HG03432 (cell line): Measurements from ENCODE around the gene PAX5.

ENCODE experiments used
- ATAC-seq: cut with Tn5 transposase; IDR thresholded peaks from one replicate; pipeline ENCODE4 v1.9.1; 2021; ENCODE audit warnings: mild to moderate bottlenecking, moderate library complexity; ENCODE audit not compliant: unreplicated experiment

Gene PAX5

DNA sequence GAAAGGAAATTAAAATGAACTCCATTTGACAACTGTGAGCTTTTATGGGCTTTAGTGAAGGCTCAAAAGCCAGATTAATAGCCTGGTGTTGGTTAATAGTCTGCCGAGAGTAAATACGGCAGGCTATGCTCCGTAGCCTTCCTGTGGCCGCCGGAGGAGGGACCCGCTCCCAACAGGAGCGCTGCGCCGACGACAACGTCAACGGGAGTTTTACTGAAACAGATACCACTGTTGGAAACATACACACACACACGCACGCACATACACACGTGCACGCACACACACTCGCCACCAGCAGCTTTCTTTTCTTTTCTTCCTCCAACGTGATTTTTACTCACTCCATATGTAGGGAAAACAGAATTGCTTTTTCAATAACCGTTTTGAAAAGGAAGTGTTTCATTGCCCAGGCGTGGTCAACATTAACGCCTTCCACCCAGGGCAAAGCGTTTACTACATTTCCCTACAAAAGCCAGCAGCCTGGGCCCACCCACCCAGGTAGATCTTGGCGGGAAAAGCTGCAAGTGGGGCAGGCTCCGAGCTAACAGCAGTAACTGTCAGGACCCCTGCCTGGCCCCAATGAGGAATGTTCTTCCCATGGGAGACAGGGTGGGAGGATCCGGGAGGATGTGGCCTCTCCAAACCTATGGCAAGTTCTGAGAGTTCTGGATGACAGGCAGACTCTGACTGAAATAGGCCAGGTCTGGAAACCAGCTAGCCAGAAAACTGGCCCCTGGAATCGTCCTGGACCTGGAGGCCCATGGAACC is 72.3 kb downstream of the PAX5 start:
- no peak for ATAC-seq

GRCh38 chr9:36961051-36961450 is 73.0 kb downstream of the PAX5 start:
- ATAC-seq: no peak

GRCh38 chr9:36960575-36960955 is 73.5 kb downstream of the PAX5 start:
- no peak for ATAC-seq

- no peak for ATAC-seq
Observed at GRCh38 chr9:36959681-36960574, 74.1 kb downstream of the PAX5 start.

DNA sequence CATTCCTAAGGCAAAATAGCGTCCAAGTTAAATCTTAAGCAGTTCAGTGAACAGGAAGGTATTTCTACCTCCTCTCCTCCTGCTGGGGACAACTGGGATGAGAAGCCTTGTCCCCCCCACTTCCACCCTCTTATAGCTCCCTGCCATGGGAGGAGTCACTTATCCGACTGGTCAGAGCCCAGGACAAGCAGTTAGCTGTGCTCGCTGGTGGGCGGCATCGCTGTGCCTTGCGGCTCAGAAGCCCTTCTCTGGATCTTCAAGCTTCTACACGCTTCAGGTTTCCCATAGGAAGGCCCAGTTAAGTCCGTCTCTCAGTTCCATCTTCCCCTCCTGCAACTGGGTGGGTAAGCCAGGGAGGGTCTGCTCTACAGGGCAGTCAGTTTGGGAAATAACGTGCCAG is 77.2 kb downstream of the PAX5 start:
- ATAC-seq: no peak

DNA sequence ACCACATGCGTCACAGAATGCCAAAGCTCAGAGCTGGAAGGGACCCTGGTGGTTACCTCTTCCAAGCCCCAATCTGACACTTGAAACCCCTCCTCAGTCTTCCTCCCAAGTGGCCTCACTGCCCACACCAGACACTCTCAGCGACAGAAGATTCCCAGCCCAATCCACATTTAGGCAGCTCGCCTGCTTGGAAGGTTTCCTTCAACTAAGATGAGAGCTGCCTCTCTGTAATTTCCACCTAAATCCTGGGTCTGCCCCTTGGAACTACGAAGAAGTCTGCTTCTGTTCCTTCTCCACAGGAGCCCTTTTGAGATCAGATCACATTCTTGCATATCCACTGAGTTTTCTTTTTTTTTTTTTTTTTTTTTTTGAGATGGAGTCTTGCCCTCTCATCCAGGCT is 83.7 kb downstream of the PAX5 start:
- no peak for ATAC-seq

DNA sequence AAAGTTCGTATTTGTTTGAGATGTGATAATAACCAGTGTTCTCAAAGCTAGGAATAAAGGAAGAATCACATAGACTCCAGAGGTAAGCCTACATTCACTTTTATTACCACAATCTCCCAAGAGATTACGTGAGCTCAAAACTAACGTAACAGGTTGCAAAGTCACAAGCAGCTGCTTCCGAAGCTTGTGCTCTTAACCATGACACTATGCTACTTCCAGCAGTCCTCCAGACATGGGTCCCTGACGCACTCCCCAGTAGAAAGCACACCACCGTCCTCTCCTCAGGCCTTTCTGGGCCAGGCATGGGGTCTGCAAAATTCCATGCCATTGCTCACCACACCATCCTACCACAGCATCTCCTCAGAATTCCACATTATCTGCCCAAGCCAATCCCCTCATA is 84.6 kb downstream of the PAX5 start:
- no peak for ATAC-seq

DNA sequence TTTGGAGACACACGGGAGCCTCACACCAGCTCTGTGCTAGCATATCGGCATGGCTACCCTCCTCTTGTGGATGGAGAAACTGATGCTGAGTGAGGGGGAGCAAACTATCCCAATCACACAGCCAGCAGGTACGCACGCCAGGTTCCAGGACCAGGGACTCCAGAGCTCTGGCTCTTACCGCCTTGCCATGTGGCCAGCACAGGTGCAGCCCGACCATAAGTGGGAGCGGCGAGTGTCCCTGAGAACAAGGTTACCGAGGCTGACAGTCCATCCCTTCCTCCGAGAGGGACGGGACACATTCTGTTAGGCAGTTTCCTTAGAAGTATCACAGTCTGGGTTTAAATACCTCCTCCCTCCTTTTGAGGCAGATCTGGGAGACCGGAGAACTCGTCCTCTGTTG is 86.0 kb downstream of the PAX5 start:
- no peak for ATAC-seq

GRCh38 chr9:36946653-36947052 is 87.4 kb downstream of the PAX5 start:
- ATAC-seq: no peak

DNA sequence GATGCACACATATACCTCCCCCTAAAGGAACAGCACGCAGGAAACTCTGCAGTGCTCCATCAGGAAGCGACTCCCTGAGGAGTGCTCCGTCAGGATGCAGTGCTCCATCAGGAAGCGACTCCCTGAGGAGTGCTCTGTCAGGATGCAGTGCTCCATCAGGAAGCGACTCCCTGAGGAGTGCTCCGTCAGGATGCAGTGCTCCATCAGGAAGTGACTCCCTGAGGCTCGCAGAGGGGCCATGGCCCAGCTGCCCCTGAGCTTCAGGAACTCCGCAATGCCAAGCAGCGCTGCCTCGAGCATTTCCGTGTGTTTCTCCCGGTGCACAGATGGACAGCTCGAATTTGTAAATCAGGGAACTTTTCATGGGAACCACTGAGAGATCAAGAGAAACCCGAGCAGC is 88.1 kb downstream of the PAX5 start:
- ATAC-seq: no peak

DNA sequence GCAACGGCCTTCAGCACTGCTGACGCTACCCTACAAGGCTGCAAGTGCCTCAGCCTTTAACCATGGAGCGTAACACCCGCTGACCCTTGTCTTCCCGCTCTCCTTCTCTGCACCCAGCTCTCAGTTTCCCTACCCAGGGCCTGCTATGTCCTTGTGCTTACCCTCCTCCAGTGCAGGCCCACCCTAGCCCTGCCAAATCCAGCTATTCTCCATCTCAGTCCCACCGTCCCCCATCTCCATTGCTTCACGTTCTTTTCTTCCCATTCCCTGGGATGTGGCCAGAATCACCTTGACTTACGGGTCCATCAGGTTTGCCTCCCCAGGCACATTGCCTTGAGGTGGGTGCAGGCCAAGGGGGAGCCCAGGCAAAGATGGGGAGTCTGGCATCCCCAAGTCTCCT is 91.2 kb downstream of the PAX5 start:
- ATAC-seq: no peak

- ATAC-seq: no peak
Observed at GRCh38 chr9:36941441-36941840, 92.6 kb downstream of the PAX5 start.

DNA sequence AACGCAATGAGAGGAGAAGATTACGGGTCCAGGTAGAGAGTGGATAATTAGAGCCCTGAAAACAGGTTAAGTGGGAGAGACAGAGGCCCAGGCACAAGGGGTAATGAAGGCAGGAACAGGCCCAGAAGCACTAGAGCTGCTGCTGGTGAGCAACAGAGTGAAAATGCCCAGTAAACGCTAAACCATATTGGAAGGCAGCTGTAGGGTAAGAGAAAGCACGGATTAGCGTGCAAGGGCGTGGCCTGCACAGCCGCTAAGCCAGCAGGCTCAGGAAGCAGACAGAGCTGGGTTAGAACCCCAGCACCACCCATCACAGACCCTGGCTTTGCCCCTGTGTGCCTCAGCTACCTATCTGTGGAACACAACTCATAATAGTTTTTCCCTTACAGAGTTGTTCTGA is 93.2 kb downstream of the PAX5 start:
- ATAC-seq: no peak

DNA sequence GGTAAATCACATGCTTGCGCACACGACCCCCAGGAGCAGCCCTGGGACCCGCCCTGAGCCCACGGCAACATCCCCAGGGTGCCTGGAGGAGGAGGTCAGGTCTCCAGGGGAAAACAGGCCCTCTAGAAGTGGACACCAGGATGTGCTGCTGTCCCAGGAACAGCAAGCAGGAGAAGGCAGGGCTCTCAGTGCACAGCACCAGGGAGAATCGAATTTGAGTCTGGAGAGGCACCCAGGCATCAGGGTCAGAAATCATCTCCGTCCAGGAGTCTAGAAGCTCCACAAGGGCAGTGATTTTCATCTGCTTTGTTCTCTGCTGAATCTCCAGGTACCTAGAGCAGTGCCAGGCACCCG is 93.6 kb downstream of the PAX5 start:
- ATAC-seq: no peak

DNA sequence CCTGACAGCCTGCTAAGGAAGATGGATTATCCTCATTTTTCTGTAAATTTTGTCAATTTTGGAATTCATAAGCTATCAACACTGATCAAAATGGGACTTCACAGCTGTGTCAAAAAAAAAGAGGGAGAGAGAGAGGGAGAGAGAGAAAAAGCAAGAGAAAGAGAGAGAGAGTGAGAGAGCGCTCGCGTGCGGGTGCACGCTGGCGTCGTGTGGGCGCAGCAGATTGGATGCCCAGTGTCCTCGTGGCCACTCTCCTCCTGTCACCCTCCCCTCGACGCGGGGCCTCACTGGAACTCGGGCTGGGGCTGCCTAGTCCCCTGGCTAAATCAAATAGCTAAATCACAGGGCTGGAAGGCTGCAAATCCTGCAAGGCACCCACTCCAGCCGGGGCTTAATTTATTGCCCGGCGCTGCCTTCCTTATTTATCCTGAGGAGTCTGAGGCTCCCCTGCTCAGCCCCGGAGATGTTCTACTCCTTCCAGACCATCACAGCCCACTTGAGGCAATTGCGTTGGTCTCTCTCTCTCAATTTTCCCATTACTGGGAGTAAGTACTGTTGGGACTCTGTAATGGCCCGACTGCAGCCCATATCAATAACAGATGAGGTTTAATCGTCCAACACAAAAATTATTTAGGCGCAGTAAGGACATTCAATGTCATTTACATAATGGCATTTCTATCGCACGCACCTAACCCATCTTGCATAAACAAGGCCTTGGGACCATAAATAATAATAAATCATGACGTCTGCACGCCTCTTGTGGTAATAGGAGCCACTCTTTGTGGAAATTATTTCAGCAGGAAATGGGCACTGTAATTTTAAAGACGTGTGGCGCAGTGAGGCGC is 94.2 kb downstream of the PAX5 start:
- no peak for ATAC-seq

DNA sequence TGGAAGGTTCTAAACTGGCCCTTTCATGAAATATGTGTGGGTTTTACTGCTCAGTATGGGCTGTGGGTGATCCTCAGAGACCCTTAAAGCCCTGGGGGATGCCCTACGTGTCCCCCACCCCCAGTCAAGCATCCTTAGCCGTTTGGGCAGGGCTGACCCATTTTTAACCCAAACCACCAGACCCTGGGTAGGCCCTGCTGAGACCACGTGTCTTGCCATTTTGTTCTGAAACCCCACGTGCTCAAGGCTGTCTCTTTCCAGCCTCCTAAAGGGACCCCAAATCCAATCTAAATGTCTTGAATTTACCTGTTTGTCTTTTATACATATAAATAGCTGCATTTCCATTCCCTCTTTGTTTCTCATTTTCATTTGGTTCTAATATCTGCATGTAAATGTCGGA is 94.9 kb downstream of the PAX5 start:
- no peak for ATAC-seq

DNA sequence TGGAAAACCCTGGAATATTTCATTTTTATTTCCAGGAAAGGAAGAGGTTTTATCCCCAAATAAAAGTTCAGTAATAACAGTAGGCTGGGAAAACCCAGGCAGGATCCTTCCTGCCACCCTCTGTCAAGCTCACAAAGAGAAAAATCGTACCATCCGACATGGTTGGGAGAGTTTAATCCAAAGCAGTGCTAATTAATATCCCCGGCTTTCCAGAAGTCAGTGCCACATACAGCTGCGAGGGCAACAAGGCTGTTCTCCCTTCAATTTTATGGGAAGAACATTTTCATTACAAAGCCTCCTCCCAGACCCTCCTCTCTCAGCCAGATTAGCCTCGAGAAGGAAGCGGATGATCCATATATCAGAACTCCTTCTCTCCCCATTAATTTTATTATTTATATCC is 95.5 kb downstream of the PAX5 start:
- no peak for ATAC-seq

DNA sequence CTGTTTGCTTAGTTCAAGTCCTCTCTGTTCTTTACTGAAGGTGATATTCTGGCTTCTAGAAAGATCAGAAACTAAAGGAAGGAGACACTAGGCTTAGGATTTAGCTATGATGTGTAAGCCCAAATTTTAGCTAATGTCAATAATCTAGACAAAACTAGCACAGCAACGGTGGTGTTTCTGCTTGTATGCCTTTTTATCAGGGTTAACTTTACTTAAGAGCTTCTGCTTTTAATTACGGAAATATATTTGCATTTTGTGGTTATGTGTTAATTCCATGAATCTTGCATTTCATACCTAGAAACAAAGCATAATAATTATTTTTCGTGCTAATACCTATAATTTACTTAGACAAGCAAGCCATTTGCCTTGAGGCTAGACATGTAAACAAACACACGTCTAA is 96.1 kb downstream of the PAX5 start:
- ATAC-seq: no peak

- ATAC-seq: no peak
Observed at GRCh38 chr9:36937346-36937745, 96.7 kb downstream of the PAX5 start.

GRCh38 chr9:36936498-36936831 is 97.6 kb downstream of the PAX5 start:
- ATAC-seq: no peak

DNA sequence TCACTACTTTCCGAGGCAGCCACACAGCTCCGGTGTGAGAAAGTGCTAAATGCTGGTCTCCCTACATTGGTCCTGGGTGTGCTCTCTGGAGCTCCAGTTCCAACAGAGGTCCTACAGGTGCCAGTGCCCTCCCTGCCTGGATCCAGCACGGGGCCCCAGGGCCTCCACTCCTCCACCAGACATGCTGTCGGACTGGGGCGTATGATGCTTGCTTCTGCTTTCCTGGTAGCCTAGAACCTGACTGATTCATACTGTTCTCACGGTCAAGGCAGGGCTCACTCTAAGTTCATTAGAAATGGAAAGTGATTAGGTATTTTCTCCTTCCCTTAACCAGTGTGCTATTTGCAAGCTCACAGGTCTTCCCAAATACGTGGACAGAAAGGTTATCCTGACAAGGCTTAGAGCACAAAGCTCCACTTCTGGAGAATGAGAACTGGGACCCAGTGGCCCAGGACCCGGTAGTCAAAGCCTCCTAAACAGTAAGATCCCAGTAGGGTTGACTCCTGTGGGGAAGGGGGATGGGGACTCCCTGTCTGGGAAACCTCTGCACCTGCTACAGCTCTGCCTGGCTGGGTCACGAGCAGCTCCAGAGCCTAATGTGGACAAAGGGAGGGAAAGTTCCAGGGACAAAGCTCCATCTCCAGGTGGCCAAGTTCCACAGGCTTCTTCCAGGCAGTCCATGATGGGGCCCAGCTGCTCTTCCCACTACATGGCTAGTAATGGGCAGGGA is 98.1 kb downstream of the PAX5 start:
- ATAC-seq: peak; percentile 79
